K562 (cell line): ENCODE measurements around the gene LRCH1. TPM values are rescaled to one million over a fixed set of nuclear protein-coding genes. Genes with fewer than 3 reads are reported as not detected.

Experiments used
- ATAC-seq: fragments of 200-7000 bp; cut with Tn5 transposase; 3 replicates; pipeline ENCODE4 v1.9.1; 2020; ENCODE audit warnings: moderate library complexity
- BruUV-seq: library from RNA; stranded (reverse); fragments of 400-500 nt; replicated peaks from 2 replicates; lab custom pipeline; 2021; lab: Mats Ljungman, UMichigan
- CTCF ChIA-PET: fragments of 300-600 bp; formaldehyde crosslinking; extraction: SDS; loops from one replicate; lab custom pipeline; 2021; ENCODE audit warnings: low intra/inter-chr PET ratio; lab: Yijun Ruan, JAX
- POLR2A ChIA-PET: fragments of 300-600, 350-650 bp; sonication (Branson Sonifier 250); formaldehyde crosslinking; extraction: SDS; loops from one replicate; lab custom pipeline; 2021; ENCODE audit warnings: antibody characterized with exemption, inconsistent platforms; lab: Yijun Ruan, JAX
- DNase-seq, 4 experiments: peaks; one replicate each; pipeline versions ENCODE4 v3.0.0 to v3.0.0-alpha.2; 2011 to 2018; ENCODE audit warnings: low spot score in 3 of 4, mixed read lengths in 3 of 4; ENCODE audit errors: extremely low read depth in 1 of 4
- FAIRE-seq: peaks from 2 replicates; lab custom pipeline; 2011; peaks lifted over from hg19 to GRCh38; lab: Jason Lieb, UNC
- H2AFZ ChIP-seq: 2 replicates; pipeline ENCODE4 v1.6.0; 2011; ENCODE audit warnings: low read depth, low read length, control low read depth, inconsistent platforms
- H3K27ac ChIP-seq: fragments of 200-600 bp; 3 replicates; pipeline ENCODE4 v1.8.0; 2011; ENCODE audit warnings: low read depth, mild to moderate bottlenecking, control low read depth, inconsistent platforms, low read length, moderate library complexity, mixed read lengths; ENCODE audit errors: extremely low read depth
- H3K27me3 ChIP-seq, 2 experiments: fragments of 300-600 bp in 1 of 2; 2 replicates in 1 of 2; 3 replicates in 1 of 2; pipeline versions ENCODE4 v1.6.0 to v1.8.0; 2011; ENCODE audit warnings: inconsistent platforms in 2 of 2, low read length in 2 of 2, mild to moderate bottlenecking in 1 of 2, mixed read lengths in 1 of 2, moderate library complexity in 1 of 2; ENCODE audit not compliant: control insufficient read depth in 2 of 2, insufficient read depth in 2 of 2
- H3K36me3 ChIP-seq: fragments of 300-600 bp; 3 replicates; pipeline ENCODE4 v1.8.0; 2011; ENCODE audit warnings: mild to moderate bottlenecking, low read length, inconsistent platforms; ENCODE audit not compliant: control insufficient read depth, insufficient read depth
- H3K4me1 ChIP-seq, 2 experiments: fragments of 200-600 bp in 1 of 2; replicated peaks in 1 of 2; 2 replicates in 1 of 2; 3 replicates in 1 of 2; pipeline versions ENCODE4 v1.5.1 to v1.8.0; 2011; ENCODE audit warnings: inconsistent platforms in 2 of 2, low read length in 2 of 2, mild to moderate bottlenecking in 1 of 2, mixed read lengths in 1 of 2, moderate library complexity in 1 of 2; ENCODE audit not compliant: control insufficient read depth in 2 of 2, insufficient read depth in 2 of 2
- H3K4me2 ChIP-seq: 2 replicates; pipeline ENCODE4 v1.6.1; 2011; ENCODE audit warnings: low read length, control low read depth, inconsistent platforms, mixed read lengths; ENCODE audit not compliant: insufficient read depth
- H3K4me3 ChIP-seq: fragments of 200-600 bp; sonication (generic), shearing (Covaris generic); 2 replicates; pipeline ENCODE4 v1.5.1; 2016; ENCODE audit warnings: control low read depth, inconsistent platforms
- H3K79me2 ChIP-seq: fragments of 200-600 bp; 3 replicates; pipeline ENCODE4 v1.8.0; 2011; ENCODE audit warnings: low read length, inconsistent platforms; ENCODE audit not compliant: control insufficient read depth, insufficient read depth
- H3K9ac ChIP-seq, 2 experiments: 2 replicates each; pipeline versions ENCODE4 v1.6.0 to v1.6.1; 2011; ENCODE audit warnings: low read depth in 2 of 2, low read length in 2 of 2, control low read depth in 1 of 2, inconsistent platforms in 1 of 2, mild to moderate bottlenecking in 1 of 2, mixed read lengths in 1 of 2; ENCODE audit not compliant: insufficient read depth in 1 of 2
- H3K9me1 ChIP-seq: one replicate; pipeline ENCODE4 v1.6.0; 2011; ENCODE audit warnings: inconsistent platforms, mild to moderate bottlenecking, low read length, moderate library complexity; ENCODE audit not compliant: control insufficient read depth, insufficient read depth
- H3K9me3 ChIP-seq: replicated peaks from 2 replicates; pipeline ENCODE4 v1.5.1; 2011; ENCODE audit warnings: low read depth, low read length, inconsistent platforms; ENCODE audit not compliant: control insufficient read depth, insufficient read depth
- H4K20me1 ChIP-seq: replicated peaks from 2 replicates; pipeline ENCODE4 v1.6.1; 2011; ENCODE audit warnings: low read length, inconsistent platforms, mixed read lengths; ENCODE audit not compliant: control insufficient read depth, insufficient read depth
- BRCA1 ChIP-seq, 2 experiments: fragments of 450-650 bp in 1 of 2; sonication (generic) in 1 of 2; formaldehyde crosslinking in 1 of 2; IDR thresholded peaks; 2 replicates each; pipeline versions ENCODE4 v1.5.0 to v1.6.1; 2017 to 2020; ENCODE audit warnings: mild to moderate bottlenecking in 1 of 2, missing genetic modification reagents in 1 of 2
- CGGBP1 ChIP-seq: fragments of 250-450 bp; sonication (Bioruptor Pico); IDR thresholded peaks from 2 replicates; pipeline ENCODE4 v1.9.0; 2021; ENCODE audit warnings: mild to moderate bottlenecking
- KAT2B ChIP-seq: IDR thresholded peaks from one replicate; pipeline ENCODE4 v1.6.1; 2012; ENCODE audit warnings: low read depth, mild to moderate bottlenecking, control low read depth, inconsistent platforms, low read length, moderate library complexity
- KDM5B ChIP-seq: fragments of 200-600 bp; sonication (generic); IDR thresholded peaks from 2 replicates; pipeline ENCODE4 v1.6.1; 2012; ENCODE audit warnings: low read depth, mild to moderate bottlenecking, moderate library complexity, low read length, control low read depth, inconsistent platforms; ENCODE audit not compliant: insufficient replicate concordance
- KLF16 ChIP-seq: IDR thresholded peaks from 2 replicates; pipeline ENCODE4 v1.6.1; 2016; ENCODE audit warnings: antibody characterized with exemption
- MYBL2 ChIP-seq, 2 experiments: fragments of 450-650 bp in 1 of 2; sonication (generic) in 1 of 2; formaldehyde crosslinking in 1 of 2; IDR thresholded peaks; 2 replicates each; pipeline versions ENCODE4 v1.6.1 to v1.8.1; 2017 to 2022; ENCODE audit warnings: borderline replicate concordance in 1 of 2, inconsistent platforms in 1 of 2, low read depth in 1 of 2, mild to moderate bottlenecking in 1 of 2, missing genetic modification reagents in 1 of 2, moderate library complexity in 1 of 2
- NR2F6 ChIP-seq: fragments of 450-650 bp; formaldehyde crosslinking; IDR thresholded peaks from 2 replicates; pipeline ENCODE4 v1.4.0; 2020; ENCODE audit warnings: mild to moderate bottlenecking
- PTBP1 ChIP-seq: fragments of 200-400 bp; formaldehyde crosslinking; IDR thresholded peaks from 2 replicates; pipeline ENCODE4 v1.6.1; 2017; ENCODE audit warnings: low read depth, low read length
- SMARCA5 ChIP-seq: fragments of 450-650 bp; IDR thresholded peaks from 2 replicates; pipeline ENCODE4 v1.6.1; 2016
- STAT5A ChIP-seq: IDR thresholded peaks from 2 replicates; pipeline ENCODE4 v1.6.1; 2012; ENCODE audit warnings: low read length, inconsistent platforms, borderline replicate concordance
- ZMIZ1 ChIP-seq, 2 experiments: fragments of 150-350 bp in 1 of 2; IDR thresholded peaks; 2 replicates each; pipeline ENCODE4 v1.6.1; 2012 to 2016; ENCODE audit warnings: low read depth in 2 of 2, low read length in 2 of 2, mild to moderate bottlenecking in 1 of 2, moderate library complexity in 1 of 2
- ZNF253 ChIP-seq: fragments of 250-450 bp; sonication (Bioruptor Pico); conservative IDR thresholded peaks from 2 replicates; pipeline ENCODE4 v1.6.1; 2021; ENCODE audit warnings: mild to moderate bottlenecking
- ZSCAN29 ChIP-seq: fragments of 450-650 bp; IDR thresholded peaks from 2 replicates; pipeline ENCODE4 v1.6.1; 2017
- WGBS: fragments of 100-300 bp; shearing (Covaris generic); methylation state at CpG from one replicate; pipeline ENCODE4 v1.1.6; 2016; ENCODE audit warnings: low coverage, mixed read lengths; ENCODE audit not compliant: insufficient coverage; ENCODE audit errors: missing lambda C conversion rate; 5-methylcytosine and 5-hydroxymethylcytosine counted together
- in situ Hi-C: fragments of 300-500 bp; cut with MboI; formaldehyde crosslinking; loops from 4 replicates; pipeline ENCODE4 v1.15.0; 2018; ENCODE audit warnings: inconsistent platforms, mixed read lengths
- intact Hi-C: fragments of 100-400 bp; cut with micrococcal nuclease; formaldehyde crosslinking; loops from 2 replicates; pipeline ENCODE4 v1.14.2; 2022
- polyA plus RNA-seq, 8 experiments: library from polyadenylated mRNA; depleted of rRNA in 4 of 8; stranded (reverse) in 5 of 8; unstranded in 3 of 8; fragments of >200 nt; fragmentation: Nextera tagmentation in 2 of 8; fragmentation: Illumina TruSeq in 1 of 8; extraction: Ambion mirVana in 2 of 8; extraction: Trizol in 1 of 8; gene quantifications; 2 replicates each; pipeline versions ENCODE4 v1.2.1 to v1.2.3, GENCODE V29; 2011 to 2014; ENCODE audit warnings: inconsistent platforms in 1 of 8, missing spikeins in 1 of 8
- total RNA-seq, 7 experiments: library from RNA; depleted of rRNA in 6 of 7; stranded (reverse); fragments of >200 nt in 6 of 7; fragmentation: Illumina TruSeq in 2 of 7; extraction: Trizol in 2 of 7; gene quantifications; 2 replicates each; pipeline versions ENCODE4 v1.2.1 to v1.2.3, GENCODE V29; 2011 to 2021; ENCODE audit warnings: low replicate concordance in 1 of 7

LRCH1 gene
- total and polyA plus RNA-seq, 9 of the 15 experiments (the other 6 are each of a cell fraction or from before 2014, with no cell fraction given): 1.1 to 6.8 (median 3.7) TPM

- Histone ChIP-seq H3K79me2 (peaks cover 8% of the 10 kb centered on the region; the same call in 2 of the 3 replicates), H3K4me2 (no peak overlapping the region), H3K27ac (no peak overlapping the region), H3K4me3 (no peak overlapping the region), H4K20me1 (peaks cover 26% of the 10 kb centered on the region), H3K9me3 (no peaks in the 10 kb centered on the region), H3K36me3 (no peaks in the 10 kb centered on the region), H3K9ac (no peak overlapping the region), H2AFZ (no peak overlapping the region), H3K9me1 (no peaks in the 10 kb centered on the region), H3K27me3 (no peaks in the 10 kb centered on the region), H3K4me1 (peaks cover 0 to 10% of the 10 kb centered on the region in 2 experiments; a peak in 4 of 5 replicates)
- TF ChIP-seq NR2F6 (CRISPR knock-in tag): no peak
- TF ChIP-seq STAT5A: no peak
- TF ChIP-seq BRCA1 (IDR thresholded peaks at IDR 0.05): no peak
- TF ChIP-seq BRCA1 (CRISPR knock-in tag; IDR thresholded peaks at IDR 0.05): no peak
- no peak for TF ChIP-seq ZNF253 (CRISPR knock-in tag)
- TF ChIP-seq KDM5B: no peak
- TF ChIP-seq KAT2B: no peak
- TF ChIP-seq PTBP1: no peak
- no peak for TF ChIP-seq ZMIZ1 (IDR thresholded peaks at IDR 0.05; ENCODE audit: low read depth in 2 of 2, low read length in 2 of 2)
- TF ChIP-seq KLF16: no peak
- no peak for TF ChIP-seq CGGBP1 (CRISPR knock-in tag)
- no peak for TF ChIP-seq MYBL2 (IDR thresholded peaks at IDR 0.05; ENCODE audit: low read depth)
- TF ChIP-seq MYBL2 (CRISPR knock-in tag; IDR thresholded peaks at IDR 0.05; ENCODE audit: borderline replicate concordance): no peak
- TF ChIP-seq SMARCA5: no peak
- TF ChIP-seq ZSCAN29: no peak
- DNase-seq (no peak), ATAC-seq (no peak), FAIRE-seq (no peak)
- WGBS: 54% methylated on average over 4 of the region's 4 CpGs
- intact Hi-C loops: loop anchor here (5.0 kb wide), 1 partner anchor 90 kb away; the partner anchor contains the start of gene LRCH1
- CTCF ChIA-PET: no interaction called here
- in situ Hi-C loops: no loop called here
- BruUV-seq: no TSS peak
- POLR2A ChIA-PET: no interaction called here
Measured at GRCh38 chr13:46642254-46642653, 89.3 kb downstream of the LRCH1 start.
